Measurements from ENCODE around the gene DZIP3.

Gene DZIP3, protein sequence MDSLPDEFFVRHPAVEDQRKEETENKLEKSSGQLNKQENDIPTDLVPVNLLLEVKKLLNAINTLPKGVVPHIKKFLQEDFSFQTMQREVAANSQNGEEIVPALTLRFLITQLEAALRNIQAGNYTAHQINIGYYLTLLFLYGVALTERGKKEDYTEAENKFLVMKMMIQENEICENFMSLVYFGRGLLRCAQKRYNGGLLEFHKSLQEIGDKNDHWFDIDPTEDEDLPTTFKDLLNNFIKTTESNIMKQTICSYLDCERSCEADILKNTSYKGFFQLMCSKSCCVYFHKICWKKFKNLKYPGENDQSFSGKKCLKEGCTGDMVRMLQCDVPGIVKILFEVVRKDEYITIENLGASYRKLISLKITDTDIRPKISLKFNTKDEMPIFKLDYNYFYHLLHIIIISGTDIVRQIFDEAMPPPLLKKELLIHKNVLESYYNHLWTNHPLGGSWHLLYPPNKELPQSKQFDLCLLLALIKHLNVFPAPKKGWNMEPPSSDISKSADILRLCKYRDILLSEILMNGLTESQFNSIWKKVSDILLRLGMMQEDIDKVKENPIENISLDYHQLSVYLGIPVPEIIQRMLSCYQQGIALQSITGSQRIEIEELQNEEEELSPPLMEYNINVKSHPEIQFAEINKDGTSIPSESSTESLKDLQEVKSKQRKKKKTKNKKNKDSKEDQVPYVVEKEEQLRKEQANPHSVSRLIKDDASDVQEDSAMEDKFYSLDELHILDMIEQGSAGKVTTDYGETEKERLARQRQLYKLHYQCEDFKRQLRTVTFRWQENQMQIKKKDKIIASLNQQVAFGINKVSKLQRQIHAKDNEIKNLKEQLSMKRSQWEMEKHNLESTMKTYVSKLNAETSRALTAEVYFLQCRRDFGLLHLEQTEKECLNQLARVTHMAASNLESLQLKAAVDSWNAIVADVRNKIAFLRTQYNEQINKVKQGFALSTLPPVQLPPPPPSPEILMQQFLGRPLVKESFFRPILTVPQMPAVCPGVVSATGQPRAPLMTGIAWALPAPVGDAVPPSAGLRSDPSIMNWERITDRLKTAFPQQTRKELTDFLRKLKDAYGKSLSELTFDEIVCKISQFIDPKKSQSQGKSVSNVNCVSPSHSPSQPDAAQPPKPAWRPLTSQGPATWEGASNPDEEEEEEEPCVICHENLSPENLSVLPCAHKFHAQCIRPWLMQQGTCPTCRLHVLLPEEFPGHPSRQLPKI

DNA sequence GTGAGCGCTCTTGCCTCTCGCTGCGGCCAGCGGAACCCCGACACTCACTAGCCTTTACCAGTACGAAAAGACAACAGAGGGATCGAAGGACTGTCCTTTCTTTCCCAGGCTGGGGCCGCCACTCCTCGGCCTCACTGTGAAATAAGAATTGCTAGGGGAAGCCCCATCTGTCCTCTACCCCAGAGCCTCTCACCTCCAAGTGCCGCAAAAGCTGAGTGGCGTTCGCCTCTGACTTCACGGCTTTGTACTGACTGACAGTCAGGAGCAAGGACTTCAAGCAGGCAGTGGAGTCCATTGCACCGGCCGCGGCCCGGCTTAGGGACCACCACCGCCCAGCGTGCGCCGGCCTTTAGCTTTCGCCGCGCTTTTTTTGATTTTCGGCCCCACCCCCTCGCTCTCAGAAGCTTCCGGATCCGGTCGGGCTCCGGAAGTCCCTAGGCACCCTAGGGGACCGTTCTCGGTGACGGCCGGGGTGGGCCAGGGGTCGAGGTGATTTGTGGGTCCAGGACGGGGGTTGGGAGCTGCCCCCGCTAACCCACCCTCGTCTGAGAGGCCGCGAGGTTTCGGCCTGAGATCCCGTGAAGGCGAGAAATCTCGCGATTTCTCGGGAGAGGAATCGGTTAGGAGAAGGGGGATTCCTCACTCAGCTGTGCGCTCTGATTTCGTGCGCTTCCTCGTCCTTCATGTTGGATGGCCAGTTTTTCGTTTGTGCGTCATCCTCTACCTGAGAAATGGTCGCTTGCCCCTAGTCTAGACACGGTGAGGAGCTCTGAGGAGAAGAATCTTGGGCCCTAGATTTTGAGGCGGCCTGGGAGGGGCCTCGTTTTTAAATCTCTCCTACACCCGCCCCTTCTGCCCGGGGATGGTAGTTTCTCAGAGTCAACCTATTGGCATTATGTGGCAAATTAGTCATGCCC is at the start of gene DZIP3, which contains the start of gene CIP2A:
TSS of gene DZIP3 (plus strand) at position 642 of the 917 bp plus-strand sequence. CDS start 15,685 bp downstream, outside the sequence.
TSS of gene CIP2A (minus strand) at position 358 of the 917 bp plus-strand sequence. CDS start at position 295, 63 bp downstream.
- H3K4me3 ChIP-seq (ENCODE audit: low read depth, low read length) = peak within 1 kb of the TSS; percentile 83
- peak; percentile 78 for DNase-seq (ENCODE audit: low read depth)

DNA sequence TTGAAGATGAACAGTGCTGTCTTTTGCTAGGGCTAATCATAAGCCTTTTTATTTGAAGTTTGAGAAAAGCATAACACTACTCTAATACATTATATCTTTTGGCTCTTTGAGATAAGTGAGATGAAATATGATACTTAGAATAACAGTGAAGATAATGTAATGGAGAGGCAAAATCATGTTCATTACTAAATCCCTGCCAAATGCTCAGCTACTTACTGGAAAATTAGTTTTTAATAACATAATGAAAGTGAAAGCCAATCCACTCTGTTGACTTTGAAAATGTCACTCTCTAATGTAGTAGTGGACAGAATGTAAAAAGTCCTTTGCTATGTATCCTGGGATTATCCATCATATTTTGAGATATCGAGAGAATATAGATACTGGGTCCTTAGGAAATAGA is 43.3 kb upstream of the DZIP3 start:
- no peak overlapping the region for H3K4me3 ChIP-seq (ENCODE audit: low read depth, low read length)
- no peak for DNase-seq (ENCODE audit: low read depth)

DNA sequence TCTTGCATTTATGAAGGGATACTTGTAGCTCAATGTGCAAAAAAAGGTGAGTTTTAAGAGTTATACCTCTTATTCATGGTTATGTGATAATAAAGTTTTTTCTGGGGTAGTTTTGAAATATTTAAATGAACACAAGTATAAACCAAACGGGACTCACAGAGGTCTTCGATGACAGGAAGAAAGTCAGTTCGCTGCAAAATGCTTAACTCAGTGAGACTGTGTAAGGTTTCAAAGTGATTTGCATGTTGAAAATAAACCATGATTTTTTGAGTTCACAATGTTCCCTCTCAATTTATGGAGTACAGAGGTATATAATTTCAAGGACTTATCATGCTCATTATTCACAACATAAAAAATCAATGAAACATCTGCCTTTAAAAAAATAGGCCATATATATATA is 42.8 kb upstream of the DZIP3 start:
- no peak overlapping the region for H3K4me3 ChIP-seq (ENCODE audit: low read depth, low read length)
- no peak for DNase-seq (ENCODE audit: low read depth)

DNA sequence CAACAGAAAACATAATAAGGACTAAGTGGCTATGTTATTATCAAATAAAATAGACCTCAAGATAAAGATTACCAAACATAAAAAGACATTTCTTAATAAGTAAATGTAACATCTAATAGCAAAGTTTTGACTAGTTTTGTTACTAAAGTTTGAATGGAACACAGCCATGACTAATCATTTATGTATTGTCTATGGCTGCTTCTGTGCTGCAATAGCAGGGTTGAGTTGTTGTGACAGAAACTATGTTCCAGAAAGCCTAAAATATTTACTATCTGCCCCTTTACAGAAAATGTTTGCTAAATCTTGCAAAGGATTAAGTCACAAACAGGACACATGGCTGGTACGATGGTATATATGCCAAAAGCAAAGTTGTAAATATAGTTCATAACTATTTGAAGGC is 41.2 kb upstream of the DZIP3 start:
- DNase-seq (ENCODE audit: low read depth) = no peak
- H3K4me3 ChIP-seq (ENCODE audit: low read depth, low read length) = no peak overlapping the region

DNA sequence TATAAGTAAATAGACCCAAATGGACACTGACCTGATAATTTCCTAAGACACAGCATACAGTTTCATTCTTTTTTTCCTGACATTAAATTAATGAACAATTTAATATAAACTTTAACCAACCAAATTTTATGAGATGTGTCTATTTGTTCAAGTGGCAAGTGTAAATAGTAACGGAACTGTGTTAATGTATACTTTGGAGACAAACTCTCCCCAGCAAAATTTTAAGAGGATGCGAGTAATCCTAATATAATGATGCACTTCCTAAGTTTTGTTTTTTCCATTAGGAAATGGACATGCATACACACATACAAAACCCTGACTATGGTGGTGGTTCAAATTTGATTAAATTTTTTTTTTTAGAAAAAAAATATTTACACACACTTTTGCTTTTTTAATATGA is 40.6 kb upstream of the DZIP3 start:
- no peak overlapping the region for H3K4me3 ChIP-seq (ENCODE audit: low read depth, low read length)
- DNase-seq (ENCODE audit: low read depth) = no peak

DNA sequence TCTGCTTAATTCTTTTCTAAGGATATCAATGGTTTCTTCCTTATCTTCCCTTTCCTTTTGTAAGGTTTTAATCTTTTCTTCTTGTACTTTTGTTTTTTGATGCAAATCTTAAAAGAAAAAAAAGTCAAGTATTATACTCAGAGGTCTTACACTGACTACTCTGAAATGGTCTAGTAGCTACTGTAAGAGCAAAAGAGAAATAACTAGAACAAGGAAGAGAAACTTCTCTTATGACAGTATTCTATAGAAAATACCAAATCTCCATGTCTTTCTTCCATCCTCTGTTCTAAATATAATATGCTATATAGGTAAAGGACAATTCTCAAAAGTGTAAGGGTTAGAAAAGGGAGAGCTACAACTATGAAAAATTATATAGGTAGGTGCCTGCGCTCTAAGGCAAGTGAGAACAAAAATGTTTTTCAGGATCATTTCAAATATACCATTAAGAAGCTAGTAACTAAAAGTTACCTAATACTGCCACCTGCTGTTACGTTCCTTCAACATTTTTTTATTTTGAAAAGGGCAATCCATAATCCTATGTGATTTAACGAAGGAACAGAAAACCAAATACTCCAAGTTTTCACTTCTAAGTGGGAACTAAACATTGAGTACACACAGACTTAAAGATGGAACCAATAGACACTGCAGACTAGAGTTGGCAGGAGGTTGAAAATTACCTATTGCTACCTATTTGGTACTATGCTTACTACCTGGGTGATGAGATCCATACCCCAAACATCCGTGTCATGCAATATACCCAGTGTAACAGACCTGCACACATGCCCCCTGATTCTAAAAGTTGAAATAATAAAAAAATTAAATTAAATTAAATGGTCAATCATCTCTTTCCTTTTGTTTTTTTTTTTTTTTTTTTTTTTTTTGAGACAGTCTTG is 37.0 kb upstream of the DZIP3 start:
- no peak overlapping the region for H3K4me3 ChIP-seq (ENCODE audit: low read depth, low read length)
- DNase-seq (ENCODE audit: low read depth) = no peak

DNA sequence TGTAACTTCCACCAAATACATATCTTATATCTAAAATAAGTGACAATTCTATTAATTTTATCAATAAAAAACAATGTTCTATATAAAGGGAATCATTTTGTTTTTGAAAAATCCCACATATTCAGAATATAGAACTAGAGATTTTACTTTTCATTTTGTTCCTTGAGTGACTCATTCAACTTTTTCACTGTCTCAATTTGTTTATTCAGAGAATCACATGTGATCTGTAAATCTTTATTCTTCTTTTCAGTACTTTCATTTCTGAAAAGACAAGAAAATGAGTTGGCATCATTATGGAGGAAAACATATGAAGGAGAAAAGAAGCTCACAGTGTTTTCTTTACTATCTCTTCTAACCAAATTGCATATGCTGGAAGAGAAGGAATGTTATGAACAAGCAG is 35.3 kb upstream of the DZIP3 start:
- DNase-seq (ENCODE audit: low read depth) = no peak

DNA sequence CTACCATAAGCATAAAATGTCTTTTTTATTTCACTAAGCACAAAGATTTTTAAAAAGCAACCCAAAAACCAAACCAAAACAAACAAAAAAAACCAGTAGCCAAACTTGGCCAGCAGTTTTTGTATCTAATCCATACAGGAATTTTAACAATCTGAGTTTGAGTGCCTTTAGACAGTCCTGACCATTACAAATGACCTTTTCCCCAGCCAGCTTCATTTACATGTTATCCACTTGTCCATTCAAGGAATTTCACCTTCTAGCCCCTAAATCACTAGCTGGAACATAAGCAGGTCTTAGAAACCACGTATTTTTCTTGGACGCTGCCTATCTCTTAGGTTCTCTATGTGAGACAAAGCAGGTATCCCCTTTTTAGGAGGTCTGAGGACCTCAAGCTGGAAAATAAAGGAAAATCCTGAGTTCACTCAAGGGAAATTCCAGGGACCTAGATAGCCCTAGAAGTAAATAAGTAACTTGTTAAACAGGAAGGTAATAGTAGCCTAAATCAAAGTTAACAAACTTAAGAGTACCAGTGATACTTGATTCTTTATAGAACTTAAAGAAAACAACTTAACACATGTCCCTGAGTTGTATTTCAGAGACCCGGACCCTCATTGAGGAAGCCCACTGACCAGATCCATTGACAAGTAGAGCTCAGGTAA is 34.5 kb upstream of the DZIP3 start:
- DNase-seq (ENCODE audit: low read depth) = no peak
- no peak overlapping the region for H3K4me3 ChIP-seq (ENCODE audit: low read depth, low read length)

More for the DNA sequence above, 35.3 kb upstream of the DZIP3 start:
- no peak overlapping the region for H3K4me3 ChIP-seq (ENCODE audit: low read depth, low read length)

DNA sequence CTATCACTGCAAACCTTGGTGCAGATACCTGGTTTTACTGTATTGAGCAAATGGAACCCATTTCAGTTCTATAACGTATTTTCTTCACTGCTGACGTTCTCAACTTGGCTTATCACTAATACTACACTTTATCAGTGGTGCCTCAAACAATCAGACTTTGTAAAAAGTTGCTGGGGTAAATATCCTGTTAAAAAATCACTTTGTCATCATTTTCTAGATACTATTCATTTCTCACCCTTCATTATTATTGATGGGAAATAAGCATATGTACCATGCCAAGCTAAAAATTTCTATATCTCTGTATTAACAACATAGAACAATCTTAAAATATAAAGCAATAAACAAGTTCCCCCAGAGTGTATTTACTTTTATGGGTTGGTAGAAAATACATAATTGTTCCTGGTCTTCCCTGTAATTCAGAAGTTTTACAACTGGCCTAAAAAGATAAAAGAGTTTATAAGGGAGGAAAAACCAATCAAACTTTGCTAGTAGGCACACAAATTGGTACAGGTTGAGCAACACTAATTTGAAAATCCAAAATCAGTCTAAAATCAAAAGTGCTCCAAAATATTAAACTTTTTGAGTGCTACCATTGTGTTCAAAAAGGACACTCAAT is 33.4 kb upstream of the DZIP3 start:
- H3K4me3 ChIP-seq (ENCODE audit: low read depth, low read length) = no peak overlapping the region
- no peak for DNase-seq (ENCODE audit: low read depth)

DNA sequence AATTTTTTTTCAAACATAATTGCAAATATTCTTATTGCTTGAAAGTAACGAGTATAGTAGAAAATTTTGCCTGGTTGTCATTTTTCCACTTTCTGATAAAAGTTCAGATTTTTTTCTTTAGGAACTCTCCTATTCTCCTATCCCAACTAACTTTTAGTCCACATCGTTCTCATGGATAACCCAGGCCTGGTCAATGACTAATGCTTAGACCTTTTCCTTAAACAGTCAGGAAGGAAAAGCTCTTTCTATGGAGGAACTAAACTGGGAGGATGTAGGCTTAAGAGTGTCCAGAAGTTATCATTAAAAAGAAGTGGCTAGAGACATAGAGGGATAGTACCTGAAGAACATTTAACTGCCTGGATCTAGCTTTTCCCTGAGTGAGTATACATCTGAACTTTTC is 27.0 kb upstream of the DZIP3 start:
- no peak for DNase-seq (ENCODE audit: low read depth)
- no peak overlapping the region for H3K4me3 ChIP-seq (ENCODE audit: low read depth, low read length)

DNA sequence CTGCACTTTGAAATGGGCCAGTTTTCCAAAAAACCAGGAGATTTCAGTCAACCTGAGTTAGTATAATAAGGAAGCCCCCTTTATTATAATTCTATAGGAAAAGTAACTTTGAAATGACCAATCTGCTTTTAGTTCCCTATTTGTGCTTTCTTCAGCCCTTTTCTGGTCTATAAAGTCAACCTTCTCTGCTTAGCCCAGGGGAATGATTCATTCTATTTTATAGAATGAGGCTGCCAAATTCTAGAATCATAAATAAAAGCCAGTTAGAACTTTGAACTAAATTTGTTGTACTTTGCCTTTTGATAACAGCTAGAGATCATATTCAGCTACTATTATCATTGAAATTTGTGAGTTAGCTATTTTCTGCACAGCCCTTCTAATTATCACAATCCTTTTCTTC is 25.0 kb upstream of the DZIP3 start:
- no peak for DNase-seq (ENCODE audit: low read depth)
- no peak overlapping the region for H3K4me3 ChIP-seq (ENCODE audit: low read depth, low read length)

DNA sequence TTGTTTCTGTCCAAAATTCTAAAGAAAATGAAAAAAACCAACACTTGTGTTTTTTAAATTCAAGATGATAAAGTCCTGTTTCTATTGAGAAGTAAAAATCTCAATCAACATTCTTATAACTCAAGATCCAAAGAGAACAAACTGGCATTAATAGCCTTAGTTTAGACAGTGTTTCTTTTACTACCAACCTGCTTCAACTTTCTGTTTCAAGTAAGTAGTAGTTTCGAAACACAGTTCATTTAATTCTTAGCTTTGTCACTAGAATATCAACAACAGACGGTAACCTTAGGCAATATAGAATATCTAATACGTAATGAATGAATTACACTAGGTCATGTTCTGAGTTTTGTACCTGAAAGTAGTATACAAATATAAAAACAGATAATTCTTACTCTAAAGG is 24.0 kb upstream of the DZIP3 start:
- no peak overlapping the region for H3K4me3 ChIP-seq (ENCODE audit: low read depth, low read length)
- DNase-seq (ENCODE audit: low read depth) = no peak

DNA sequence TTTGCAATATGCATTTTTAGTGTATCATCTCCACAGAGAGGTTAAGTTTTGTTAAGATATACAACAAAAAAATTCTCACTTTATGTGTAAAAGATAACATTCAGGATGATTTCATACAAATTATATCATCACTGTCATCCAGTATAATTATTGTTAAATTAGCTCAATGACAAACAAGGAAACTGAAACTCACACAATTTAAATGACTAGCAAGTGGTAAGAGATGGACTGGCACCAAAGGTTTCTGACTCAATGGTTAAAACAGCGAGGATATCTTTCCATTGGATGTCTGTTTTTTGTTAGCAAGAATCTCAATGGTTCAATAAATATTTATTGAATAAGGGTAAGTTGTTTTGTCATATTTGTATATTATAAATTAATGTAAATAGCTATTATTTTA is 22.9 kb upstream of the DZIP3 start:
- no peak overlapping the region for H3K4me3 ChIP-seq (ENCODE audit: low read depth, low read length)
- DNase-seq (ENCODE audit: low read depth) = no peak

DNA sequence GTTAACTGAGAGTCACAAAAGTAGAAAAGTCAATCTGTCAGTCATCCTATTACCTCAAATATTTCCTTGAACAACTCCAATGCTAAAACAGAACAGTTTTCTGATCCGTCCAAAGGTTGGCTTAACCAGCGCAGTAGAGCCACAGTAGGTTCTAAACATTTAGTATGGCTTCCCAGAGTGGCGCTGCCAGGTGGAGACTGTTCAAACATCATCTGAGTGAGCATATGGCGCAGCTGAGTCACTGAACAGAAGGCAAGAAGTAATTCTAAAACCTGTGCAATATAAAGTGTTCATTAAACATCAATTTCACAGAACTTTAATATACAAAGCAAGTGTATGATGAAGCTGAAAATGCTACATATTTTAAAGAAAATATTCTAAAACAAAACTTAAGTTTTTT is 20.2 kb upstream of the DZIP3 start:
- no peak for DNase-seq (ENCODE audit: low read depth)
- H3K4me3 ChIP-seq (ENCODE audit: low read depth, low read length) = no peak overlapping the region

DNA sequence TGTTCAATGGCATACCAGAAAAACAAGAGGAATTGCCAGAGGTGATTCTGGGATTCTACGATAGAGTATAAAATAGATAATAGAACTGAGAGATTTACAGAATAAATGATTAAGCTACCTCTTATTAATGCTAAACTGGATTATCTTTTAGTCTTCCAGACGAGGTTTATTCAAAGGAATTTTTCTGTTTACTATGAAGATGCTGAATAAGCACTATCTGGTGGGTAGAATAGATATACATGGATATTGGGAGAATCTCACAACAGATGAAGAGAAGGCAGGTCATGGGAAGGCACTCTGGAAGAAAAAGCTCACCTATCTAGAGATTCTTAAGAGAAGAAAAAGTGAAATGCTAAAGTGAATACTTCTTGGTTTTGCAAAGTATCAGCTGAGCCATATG is 11.5 kb upstream of the DZIP3 start:
- H3K4me3 ChIP-seq (ENCODE audit: low read depth, low read length) = no peak overlapping the region
- no peak for DNase-seq (ENCODE audit: low read depth)

DNA sequence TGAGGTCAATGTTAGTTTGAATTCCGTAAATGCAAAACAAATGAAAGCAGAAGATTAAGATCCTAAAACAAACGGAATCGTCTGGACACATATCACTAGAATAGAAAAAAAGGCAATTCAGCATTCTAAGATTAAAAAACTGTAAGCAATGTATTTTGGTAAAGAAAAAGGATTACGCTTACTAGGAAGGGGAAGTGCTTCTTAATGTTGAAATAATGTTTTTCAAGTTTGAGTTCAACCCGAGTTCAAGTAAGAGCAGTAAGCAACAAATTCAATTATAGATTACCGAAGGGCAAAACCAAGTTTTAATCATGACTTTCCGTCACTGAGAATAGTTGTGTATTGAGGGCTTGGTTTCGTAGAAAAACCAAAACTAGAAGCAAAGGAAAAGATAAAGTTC is 921 bp upstream of the DZIP3 start:
- DNase-seq (ENCODE audit: low read depth) = no peak
- peak overlapping the region; percentile 83 for H3K4me3 ChIP-seq (ENCODE audit: low read depth, low read length)

DNA sequence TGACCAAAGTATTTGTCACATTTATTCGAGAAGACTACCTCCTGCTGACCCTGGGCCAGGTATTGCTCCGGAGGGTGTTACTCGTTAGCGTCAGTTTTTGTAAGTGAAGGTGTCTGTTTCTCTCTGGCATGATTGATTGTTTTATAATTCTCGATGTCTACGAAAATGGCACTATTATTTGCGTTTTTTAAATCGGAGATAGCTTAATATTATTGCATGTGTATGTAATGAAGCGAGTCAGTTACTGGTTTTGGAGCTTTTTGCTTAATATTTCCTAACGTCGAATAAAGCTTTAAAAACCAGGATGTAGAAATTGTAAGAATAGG is 439 bp downstream of the DZIP3 start:
- no peak for DNase-seq (ENCODE audit: low read depth)
- peak overlapping the region; percentile 83 for H3K4me3 ChIP-seq (ENCODE audit: low read depth, low read length)
